RWPE1 (cell line): Measurements from ENCODE around the gene PTPRK.

Experiments used
- CTCF ChIA-PET: fragments of 350-600 bp; sonication (Branson Sonifier 250); formaldehyde crosslinking; extraction: SDS; loops from one replicate; lab custom pipeline; 2021; lab: Yijun Ruan, JAX
- POLR2A ChIA-PET: fragments of 400-600 bp; formaldehyde crosslinking; extraction: SDS; loops from one replicate; lab custom pipeline; 2020; ENCODE audit warnings: antibody characterized with exemption; ENCODE audit not compliant: low non-redundant PET; lab: Yijun Ruan, JAX
- DNase-seq: peaks from one replicate; pipeline ENCODE4 v3.0.0; 2012; ENCODE audit warnings: low spot score
- H3K27ac ChIP-seq: fragments of 450-650 bp; 2 replicates; pipeline ENCODE4 v1.5.1; 2017
- TF ChIP-seq, protein P1 (sequence below): fragments of 450-650 bp; conservative IDR thresholded peaks from 2 replicates; pipeline ENCODE4 v1.5.1; 2017; ENCODE audit warnings: low read depth, mild to moderate bottlenecking

PTPRK gene

DNA sequence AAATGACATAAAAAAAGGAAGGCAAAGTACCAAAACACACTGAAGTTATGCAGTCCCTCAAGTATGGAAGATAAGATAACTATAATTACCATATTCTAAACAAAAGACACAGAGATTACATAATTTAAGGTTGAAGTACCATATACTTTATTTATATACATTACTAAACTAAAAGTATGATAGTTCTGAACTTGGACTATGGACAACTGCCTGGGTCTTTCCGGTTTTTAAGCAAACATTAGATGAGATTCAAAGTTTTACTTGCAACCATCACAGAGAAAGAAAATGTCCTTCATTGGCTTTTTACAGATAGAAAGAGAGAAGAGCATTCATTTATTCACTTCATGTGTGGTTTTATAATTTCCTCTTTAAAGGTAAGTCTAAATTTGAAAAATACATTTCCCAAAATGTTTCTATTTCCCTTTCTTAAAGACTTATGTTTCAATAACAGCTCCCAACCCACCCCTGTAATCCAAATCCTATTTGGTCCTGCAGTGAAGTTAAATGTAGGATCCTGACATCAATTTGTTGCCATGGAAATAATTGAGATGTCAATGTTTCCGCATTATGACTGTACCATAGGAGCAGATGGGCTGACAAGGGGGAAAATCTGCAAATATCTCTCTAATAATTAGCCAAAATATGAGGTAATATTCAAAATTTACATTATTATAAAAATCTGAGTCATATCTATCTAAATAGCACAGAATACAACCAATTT lies 63.7 kb downstream of the PTPRK start:
- CTCF ChIA-PET = no interaction called here
- DNase-seq = no peak
- POLR2A ChIA-PET = no interaction called here
- no peak overlapping the region for H3K27ac ChIP-seq
- TF ChIP-seq, protein P1, sequence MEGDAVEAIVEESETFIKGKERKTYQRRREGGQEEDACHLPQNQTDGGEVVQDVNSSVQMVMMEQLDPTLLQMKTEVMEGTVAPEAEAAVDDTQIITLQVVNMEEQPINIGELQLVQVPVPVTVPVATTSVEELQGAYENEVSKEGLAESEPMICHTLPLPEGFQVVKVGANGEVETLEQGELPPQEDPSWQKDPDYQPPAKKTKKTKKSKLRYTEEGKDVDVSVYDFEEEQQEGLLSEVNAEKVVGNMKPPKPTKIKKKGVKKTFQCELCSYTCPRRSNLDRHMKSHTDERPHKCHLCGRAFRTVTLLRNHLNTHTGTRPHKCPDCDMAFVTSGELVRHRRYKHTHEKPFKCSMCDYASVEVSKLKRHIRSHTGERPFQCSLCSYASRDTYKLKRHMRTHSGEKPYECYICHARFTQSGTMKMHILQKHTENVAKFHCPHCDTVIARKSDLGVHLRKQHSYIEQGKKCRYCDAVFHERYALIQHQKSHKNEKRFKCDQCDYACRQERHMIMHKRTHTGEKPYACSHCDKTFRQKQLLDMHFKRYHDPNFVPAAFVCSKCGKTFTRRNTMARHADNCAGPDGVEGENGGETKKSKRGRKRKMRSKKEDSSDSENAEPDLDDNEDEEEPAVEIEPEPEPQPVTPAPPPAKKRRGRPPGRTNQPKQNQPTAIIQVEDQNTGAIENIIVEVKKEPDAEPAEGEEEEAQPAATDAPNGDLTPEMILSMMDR = no peak

DNA sequence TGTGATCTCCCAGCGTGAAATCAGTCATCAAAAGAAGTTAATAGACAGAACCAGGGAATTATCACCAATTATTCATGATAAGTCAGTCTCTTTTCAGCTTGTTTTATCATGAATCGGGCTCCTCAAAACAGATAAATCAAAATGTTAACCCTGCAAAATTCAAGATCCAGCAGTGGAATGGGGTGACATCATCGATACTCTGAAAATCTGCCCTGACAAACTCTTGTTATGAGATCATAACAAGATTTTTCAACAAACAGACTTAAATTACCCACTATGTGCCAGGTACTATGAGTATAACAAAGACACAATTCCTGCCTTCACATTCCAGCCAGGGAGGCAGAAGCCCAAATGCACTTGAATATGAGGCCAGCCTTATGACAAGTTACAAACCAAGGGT lies 64.4 kb downstream of the PTPRK start:
- POLR2A ChIA-PET = no interaction called here
- no peak for DNase-seq
- TF ChIP-seq, protein P1 = no peak
- H3K27ac ChIP-seq = no peak overlapping the region
- CTCF ChIA-PET = no interaction called here

DNA sequence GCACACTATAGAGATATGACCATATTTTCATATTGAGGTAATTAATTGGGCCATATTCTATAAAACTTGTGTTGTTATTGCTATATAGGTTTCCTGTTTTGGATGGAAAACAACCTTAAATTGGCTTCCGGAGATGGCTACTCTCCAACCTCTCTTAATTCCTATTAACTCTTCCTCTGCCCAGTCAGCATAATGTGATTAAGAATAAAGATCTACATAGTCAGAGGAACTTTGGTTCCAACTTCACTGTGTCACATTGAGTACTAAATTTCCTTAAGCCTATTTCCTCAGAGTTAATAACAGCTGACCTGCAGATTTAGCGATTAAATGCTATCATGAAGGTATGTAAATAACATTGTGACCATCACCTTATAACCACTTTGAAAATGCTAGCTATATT lies 67.7 kb downstream of the PTPRK start:
- CTCF ChIA-PET = no interaction called here
- no peak overlapping the region for H3K27ac ChIP-seq
- TF ChIP-seq, protein P1 = no peak
- POLR2A ChIA-PET = no interaction called here
- DNase-seq = no peak

DNA sequence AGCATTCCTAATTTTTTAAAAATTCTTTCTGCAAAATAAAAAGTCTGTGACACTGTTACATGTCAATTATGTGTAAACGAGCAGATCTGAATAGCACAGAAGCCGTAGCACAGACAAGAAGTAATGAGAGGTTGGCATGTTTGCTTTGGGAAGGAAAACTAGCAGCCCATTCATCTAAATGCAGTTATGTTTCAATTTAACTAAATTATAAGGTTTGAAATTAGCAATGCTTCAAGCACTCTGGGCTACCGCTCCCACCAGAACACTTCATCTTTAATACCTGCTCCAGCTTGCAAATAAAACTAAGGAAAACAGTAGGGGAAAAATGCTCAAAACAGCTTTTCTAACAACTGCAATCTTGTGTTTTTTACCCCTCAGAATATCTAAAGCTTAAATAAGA lies 73.9 kb downstream of the PTPRK start:
- ChIA-PET POLR2A (no interaction called here), CTCF (interaction anchor here (0.6 kb wide), 1 partner anchor 203 kb away, joined by 5 read pairs; no protein-coding TSS in a partner anchor)
- TF ChIP-seq, protein P1 = no peak
- no peak for DNase-seq
- no peak overlapping the region for H3K27ac ChIP-seq

DNA sequence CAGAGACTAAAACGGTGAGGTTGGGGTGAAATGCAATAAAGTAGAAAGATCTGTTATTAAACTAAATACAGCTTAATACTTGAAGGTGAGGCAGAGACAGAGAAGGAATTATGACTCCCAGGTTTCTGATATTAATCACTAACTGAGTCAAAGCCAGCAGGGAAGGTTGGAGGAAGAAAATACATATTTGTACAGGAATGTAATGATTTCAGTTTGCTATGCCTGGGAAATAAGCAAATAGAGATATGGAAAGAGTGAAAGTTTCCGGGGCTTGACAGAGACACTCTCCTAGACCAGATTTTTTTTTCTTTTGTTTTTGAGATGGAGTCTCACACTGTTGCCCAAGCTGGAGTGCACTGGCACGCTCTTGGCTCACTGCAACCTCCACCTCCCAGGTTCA lies 76.8 kb downstream of the PTPRK start:
- TF ChIP-seq, protein P1 = no peak
- ChIA-PET CTCF (no interaction called here), POLR2A (no interaction called here)
- DNase-seq = no peak
- no peak overlapping the region for H3K27ac ChIP-seq

DNA sequence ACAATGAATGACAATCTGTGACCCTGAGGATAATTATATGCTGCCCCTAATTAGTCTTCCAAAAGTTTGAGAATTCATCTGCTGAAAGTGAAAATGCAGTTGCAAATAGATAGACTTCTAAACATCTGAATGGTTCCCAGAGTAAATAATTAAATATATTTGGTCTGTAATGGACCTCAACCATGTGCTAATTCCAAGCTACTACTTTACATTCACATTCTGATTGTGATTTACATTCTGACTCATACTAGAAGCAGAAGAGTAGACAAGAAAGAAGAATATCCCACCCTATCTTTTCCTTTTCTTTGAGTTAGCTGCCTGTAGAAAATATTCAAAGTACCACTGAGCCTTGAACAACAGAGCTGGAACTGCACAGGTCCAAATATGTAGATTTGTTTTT lies 80.8 kb downstream of the PTPRK start:
- H3K27ac ChIP-seq = no peak overlapping the region
- DNase-seq = no peak
- ChIA-PET POLR2A (no interaction called here), CTCF (no interaction called here)
- TF ChIP-seq, protein P1 = no peak
